GM19025 (cell line): ENCODE results near the gene LCOR.
"Not testable (repeated sequence)": the region's sequence is repeated elsewhere in the genome, so short reads cannot be mapped to it uniquely, and the experiment has no call there.

Source experiments
- ATAC-seq: cut with Tn5 transposase; IDR thresholded peaks from one replicate; pipeline ENCODE4 v1.9.1; 2021; ENCODE audit warnings: mild to moderate bottlenecking, low read depth, moderate library complexity; ENCODE audit not compliant: unreplicated experiment

Gene LCOR

GRCh38 chr10:96922978-96923948 lies 91.2 kb downstream of the LCOR start:
- no peak for ATAC-seq

- ATAC-seq, result no peak
Measured at GRCh38 chr10:96924861-96925260, 92.8 kb downstream of the LCOR start.

- ATAC-seq, result no peak
Measured at GRCh38 chr10:96930469-96930868, 98.4 kb downstream of the LCOR start.

DNA sequence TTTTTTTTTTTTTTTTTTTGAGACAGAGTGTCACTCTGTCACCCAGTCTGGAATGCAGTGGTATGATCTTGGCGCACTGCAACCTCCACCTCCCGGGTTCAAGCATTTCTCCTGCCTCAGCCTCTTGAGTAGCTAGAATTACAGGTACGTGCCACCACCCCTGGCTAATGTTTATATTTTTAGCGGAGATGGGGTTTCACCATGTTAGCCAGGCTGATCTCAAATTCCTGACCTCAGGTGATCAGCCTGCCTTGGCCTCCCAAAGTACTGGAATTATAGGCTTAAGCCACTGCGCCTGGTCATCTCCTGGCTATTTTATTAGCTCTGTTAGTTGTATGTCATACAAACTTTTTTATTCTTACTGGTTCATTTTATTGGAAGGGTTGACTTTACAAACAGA lies 103.0 kb downstream of the LCOR start:
- no peak for ATAC-seq

DNA sequence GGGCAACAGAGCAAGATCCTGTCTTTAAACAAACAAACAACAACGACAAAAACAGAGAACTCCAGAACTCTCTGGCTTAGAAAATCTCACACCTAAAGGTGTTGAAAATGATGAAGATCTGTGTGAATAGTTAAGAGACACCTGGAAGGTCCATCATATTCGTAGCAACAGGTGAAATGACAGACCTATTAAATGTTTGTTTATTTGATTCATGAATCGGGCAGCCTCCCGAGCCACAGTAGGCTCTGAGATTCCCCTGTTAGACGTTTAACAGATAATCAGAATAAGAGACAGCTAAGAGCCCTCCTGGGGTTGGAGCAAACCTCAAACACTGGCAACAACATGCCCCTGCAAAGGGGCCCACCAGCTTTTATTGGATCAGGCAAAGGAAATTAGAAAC lies 103.7 kb downstream of the LCOR start:
- ATAC-seq, result no peak

DNA sequence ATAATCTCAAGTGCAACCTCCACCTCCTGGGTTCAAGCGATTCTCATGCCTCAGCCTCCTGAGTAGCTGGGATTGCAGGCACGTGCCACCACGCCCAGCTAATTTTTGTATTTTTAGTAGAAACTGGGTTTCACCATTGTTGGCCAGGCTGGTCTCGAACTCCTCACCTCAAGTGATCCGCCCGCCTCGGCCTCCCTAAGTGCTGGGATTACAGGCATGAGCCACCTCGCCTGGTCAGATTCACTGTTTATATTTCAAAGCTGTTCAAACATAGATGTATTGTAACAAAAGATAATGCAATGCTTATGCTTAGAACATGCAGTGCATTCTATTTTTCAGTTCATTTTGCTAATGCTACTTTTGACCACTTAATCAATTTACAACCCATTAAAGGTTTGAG lies 111.1 kb downstream of the LCOR start:
- not testable (repeated sequence) for ATAC-seq

- ATAC-seq, result no peak
Measured at GRCh38 chr10:96947036-96947435, 114.9 kb downstream of the LCOR start.

DNA sequence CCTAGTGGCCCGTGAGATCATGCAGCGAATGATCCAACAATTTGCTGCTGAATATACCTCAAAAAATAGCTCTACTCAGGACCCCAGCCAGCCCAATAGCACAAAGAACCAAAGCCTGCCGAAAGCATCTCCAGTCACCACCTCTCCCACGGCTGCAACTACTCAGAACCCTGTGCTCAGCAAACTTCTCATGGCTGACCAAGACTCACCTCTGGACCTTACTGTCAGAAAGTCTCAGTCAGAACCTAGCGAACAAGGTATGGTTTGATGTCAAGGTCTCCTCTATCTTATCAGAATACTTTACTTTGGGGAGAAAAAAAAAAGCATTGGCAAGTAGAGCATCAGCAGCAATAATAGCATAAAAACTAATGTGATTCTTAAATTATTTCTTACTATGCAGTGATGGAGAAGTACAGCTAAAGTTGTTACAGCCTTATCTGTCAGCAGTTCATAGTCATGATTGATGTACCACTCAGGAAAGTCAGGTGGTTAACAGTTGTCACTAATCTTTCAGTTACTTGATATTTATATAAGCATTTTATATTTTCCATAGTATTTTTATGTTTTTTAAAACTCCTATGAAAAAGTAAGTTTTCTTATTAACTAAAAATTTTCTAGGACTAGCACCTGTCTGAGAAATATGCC lies 117.1 kb downstream of the LCOR start:
- ATAC-seq, result no peak

GRCh38 chr10:96951954-96952353 lies 119.9 kb downstream of the LCOR start:
- no peak for ATAC-seq

DNA sequence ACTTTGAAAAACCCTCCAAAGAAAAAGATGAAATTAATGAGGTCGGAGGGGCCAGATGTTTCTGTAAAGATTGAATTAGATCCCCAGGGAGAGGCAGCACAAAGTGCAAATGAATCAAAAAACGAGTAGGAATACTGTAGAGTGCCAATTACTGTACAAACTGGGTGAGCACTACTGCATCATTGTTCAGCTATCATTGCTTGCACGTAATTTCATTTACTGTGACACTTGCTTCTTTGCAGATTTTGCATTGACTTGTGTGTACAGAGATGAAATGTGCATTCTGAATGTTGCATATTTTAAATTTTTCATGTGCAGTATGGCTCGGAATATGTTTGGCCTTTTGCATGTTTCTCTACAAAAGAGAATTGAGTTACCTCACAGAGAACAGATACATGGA lies 123.7 kb downstream of the LCOR start:
- ATAC-seq, result no peak

- no peak for ATAC-seq
Measured at GRCh38 chr10:96958071-96958470, 126.0 kb downstream of the LCOR start.

DNA sequence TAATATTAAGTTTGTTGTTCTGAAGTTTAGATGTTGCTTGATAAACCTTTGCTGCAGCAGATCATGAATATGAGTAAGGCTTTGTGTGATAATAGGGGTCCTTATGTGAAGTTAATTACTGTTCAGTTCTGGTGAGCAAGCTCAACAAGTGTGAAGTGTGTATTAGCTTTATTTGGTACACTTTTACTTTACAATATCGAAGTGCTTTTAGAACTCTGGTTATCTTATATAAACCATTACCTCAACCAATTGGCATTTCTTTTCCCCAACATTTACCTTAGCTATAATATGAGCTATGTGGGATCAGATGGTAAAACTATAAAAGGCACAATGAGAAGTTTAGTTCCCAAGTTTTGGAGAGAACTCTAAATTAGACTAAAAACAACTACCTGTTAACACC lies 127.6 kb downstream of the LCOR start:
- ATAC-seq, result no peak

- no peak for ATAC-seq
Measured at GRCh38 chr10:96960872-96961271, 128.8 kb downstream of the LCOR start.

GRCh38 chr10:96964131-96964530 lies 132.0 kb downstream of the LCOR start:
- no peak for ATAC-seq

- ATAC-seq, result no peak
Measured at GRCh38 chr10:96967847-96968246, 135.7 kb downstream of the LCOR start.

- no peak for ATAC-seq
Measured at GRCh38 chr10:96968682-96969423, 136.8 kb downstream of the LCOR start.

DNA sequence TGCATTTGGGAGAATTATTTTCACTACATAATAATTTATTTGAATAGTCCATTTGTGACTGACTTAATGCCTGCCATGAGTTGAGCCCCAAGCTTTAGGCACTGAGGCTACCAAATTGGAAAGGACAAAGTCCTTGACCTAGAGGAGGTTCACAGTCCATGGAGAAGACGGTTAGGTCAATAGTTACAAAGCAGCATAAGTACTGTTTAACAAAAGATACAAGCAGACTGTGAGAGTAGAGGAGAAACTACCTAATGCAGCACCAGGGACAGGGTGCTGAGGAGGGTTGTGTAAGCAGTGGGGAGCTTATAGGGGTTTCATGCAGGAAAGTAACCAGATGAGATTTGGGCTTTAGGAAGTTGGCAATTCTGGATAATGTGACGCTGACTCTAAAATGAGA lies 139.2 kb downstream of the LCOR start:
- ATAC-seq, result no peak

DNA sequence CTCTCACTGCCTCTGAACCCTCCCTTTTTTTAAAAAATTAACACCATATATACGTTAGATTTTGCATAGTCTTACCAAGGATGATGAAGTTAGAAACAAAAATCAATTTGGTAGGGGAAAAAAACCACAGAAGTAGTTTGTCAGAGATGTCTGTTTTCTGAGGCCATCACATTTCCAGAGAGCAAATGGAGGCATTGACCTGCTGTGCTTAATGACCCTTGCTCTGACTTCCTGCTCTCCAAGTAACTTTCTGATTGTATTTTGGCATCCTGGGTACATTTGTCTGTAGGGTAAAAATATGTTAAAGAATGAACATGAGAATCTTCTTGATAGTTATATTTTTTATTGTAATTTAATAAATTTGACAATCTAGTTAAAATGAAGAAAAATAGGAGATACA lies 140.2 kb downstream of the LCOR start:
- no peak for ATAC-seq

DNA sequence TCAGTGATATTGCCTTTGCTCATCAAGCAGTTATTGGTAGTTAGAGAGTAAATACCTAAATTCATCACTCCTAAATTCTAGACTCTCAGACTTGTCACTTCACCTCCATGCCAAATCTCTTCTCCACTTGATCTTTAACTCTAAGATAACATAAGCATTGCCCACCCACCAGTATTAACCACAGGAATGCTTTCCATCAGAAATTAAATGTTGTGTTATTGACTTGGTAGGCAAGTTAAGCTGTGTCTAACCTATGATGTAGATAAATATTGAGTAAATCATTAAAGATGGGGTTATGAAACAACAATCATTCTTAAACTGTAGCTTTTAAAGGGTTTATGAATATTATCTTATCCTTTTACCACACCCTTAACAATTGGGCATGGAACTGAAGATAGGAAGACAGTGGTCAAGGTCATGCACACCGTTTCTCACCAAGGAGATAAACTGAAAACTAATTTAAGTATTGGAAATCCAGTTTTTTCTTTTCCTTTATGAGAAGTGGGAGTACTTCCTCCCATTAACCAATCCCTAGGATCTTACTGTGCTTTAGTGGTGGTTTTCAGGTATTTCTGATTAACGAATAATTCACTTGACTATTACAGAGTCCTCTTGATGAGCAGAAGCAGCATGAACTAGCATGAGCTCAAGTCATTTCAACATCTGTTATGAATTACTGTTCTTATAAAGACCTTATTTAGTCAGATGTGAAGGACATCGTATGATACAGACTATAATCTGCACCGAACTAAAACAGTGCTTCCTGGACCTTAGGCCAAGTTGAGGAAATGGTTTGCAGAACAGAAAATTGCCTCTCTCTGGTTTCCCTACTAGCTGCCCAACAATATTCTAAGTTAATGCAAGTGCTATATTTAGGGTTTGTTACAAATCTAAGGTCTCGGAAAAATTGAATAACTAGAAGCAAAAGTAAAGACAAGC lies 142.0 kb downstream of the LCOR start:
- no peak for ATAC-seq

DNA sequence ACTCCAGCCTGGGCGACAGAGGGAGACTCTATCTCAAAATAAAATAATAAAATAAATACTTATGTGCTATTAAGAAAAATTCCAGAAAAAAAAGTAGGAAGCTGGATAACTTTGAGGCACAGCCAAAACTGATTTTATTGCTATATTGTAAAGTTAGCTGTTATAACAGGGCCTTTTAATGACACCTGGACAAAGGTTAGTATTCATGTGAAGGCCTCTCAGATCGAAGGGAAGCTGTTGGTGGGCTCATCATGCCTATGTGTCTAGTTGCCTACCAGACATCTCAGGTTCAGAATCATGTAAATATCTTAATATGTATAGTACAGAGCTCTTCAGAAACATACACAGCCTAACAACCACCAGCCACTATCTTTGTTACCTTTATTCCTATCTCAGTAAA lies 143.0 kb downstream of the LCOR start:
- no peak for ATAC-seq
